HFF-Myc (cell line): ENCODE measurements around the gene SHISA7.
"Not testable (repeated sequence)": the region's sequence is repeated elsewhere in the genome, so short reads cannot be mapped to it uniquely, and the experiment has no call there.

Experiments used
- DNase-seq: peaks from one replicate; pipeline ENCODE4 v3.0.0-alpha.2; 2011; ENCODE audit warnings: low read depth; ENCODE audit errors: extremely low read depth
- H3K4me3 ChIP-seq: replicated peaks from 2 replicates; pipeline ENCODE4 v1.5.1; 2011; ENCODE audit warnings: low read depth, mild to moderate bottlenecking, control low read depth, low read length
- TF ChIP-seq, protein P1 (sequence below): IDR thresholded peaks from 2 replicates; pipeline ENCODE4 v1.5.1; 2012; ENCODE audit warnings: mild to moderate bottlenecking, low read depth, low read length, control low read depth; ENCODE audit errors: missing control alignments

SHISA7 gene

GRCh38 chr19:55424518-55424917 lies 18.6 kb downstream of the SHISA7 start:
- no peak for DNase-seq
- TF ChIP-seq, protein P1, sequence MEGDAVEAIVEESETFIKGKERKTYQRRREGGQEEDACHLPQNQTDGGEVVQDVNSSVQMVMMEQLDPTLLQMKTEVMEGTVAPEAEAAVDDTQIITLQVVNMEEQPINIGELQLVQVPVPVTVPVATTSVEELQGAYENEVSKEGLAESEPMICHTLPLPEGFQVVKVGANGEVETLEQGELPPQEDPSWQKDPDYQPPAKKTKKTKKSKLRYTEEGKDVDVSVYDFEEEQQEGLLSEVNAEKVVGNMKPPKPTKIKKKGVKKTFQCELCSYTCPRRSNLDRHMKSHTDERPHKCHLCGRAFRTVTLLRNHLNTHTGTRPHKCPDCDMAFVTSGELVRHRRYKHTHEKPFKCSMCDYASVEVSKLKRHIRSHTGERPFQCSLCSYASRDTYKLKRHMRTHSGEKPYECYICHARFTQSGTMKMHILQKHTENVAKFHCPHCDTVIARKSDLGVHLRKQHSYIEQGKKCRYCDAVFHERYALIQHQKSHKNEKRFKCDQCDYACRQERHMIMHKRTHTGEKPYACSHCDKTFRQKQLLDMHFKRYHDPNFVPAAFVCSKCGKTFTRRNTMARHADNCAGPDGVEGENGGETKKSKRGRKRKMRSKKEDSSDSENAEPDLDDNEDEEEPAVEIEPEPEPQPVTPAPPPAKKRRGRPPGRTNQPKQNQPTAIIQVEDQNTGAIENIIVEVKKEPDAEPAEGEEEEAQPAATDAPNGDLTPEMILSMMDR: no peak
- H3K4me3 ChIP-seq: no peak overlapping the region

DNA sequence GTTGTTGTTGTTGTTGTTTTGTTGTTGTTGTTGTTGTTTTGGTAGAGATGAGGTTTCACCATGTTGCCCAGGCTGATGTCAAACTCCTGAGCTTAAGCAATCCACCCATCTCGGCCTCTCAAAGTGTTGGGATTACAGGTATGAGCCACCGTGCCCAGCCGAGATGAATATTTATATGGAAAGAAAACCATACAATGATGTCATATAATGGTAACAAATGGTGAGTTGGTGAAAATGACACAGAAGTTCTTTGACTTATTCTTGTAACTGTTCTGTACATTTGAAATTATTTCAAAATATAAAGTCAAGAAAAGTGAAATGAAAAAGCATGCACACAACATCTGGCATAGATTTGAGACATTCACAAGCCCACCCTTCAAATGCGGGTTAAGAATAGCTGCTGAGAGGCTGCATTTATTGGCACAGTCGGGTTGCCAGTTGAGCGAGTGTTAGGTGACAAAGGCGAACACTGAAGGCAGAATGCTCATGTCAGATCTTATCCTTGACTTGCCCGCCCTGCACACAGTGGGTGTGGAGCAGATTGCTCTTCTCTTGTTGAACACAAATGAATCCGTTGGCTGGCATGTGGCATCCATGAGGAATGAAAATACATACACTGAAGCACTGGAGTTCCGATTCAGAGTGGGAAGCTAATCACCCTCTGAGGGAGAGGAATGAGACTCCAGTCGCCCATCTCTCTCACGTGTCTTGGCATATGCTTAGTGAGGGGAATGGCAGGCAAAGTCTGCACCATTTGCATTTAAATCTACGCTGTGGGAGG lies 19.7 kb downstream of the SHISA7 start:
- TF ChIP-seq, protein P1: no peak
- no peak overlapping the region for H3K4me3 ChIP-seq
- DNase-seq: no peak

GRCh38 chr19:55421281-55421680 lies 21.8 kb downstream of the SHISA7 start:
- DNase-seq, H3K4me3 ChIP-seq: not testable (repeated sequence)

- TF ChIP-seq, protein P1: no peak
- H3K4me3 ChIP-seq: no peak overlapping the region
- DNase-seq: no peak
These were observed 23.4 kb downstream of the SHISA7 start for GRCh38 chr19:55419624-55420236.

GRCh38 chr19:55419103-55419502 lies 24.0 kb downstream of the SHISA7 start:
- no peak for DNase-seq
- TF ChIP-seq, protein P1: no peak
- no peak overlapping the region for H3K4me3 ChIP-seq

DNA sequence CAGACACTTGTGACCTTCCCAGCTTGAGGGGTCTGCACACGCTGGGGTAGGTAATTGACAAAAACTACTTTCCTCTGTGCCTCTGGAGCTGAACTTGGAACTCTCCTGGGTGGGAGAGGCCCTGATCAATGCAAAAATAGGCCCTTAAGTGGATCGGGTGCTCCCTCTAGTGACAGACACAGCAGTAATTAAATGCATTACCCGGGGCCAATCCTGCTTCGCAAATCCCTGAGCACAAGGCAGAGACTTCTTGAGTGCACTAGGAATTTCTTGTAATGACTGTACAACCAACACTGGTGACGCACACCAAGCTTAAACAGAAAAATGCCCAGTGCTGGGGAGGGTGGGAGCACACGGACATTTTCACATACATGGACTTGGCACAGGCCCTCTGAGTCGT lies 24.9 kb downstream of the SHISA7 start:
- TF ChIP-seq, protein P1: peak; percentile 68
- DNase-seq: peak; percentile 61
- H3K4me3 ChIP-seq: no peak overlapping the region

DNA sequence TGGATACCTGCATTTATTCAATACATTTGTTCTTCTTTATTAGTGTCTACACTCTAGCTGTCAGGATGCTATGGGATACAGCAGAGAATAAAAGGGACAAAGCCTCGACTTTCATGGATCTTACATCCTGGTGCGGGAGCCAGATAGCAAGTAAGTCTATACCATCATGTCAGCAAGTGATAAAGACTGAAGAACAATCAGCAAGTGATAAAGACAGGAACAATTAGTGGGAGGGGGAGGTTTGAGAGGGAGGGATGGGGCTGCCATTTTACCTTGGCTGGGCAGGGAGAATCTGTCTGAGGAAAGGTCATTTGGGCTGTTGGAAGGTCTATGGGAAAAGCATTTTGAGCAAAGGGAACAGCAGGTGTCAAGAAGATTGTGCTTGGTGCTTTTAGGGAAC lies 32.9 kb downstream of the SHISA7 start:
- H3K4me3 ChIP-seq: no peak overlapping the region
- TF ChIP-seq, protein P1: no peak
- DNase-seq: no peak

DNA sequence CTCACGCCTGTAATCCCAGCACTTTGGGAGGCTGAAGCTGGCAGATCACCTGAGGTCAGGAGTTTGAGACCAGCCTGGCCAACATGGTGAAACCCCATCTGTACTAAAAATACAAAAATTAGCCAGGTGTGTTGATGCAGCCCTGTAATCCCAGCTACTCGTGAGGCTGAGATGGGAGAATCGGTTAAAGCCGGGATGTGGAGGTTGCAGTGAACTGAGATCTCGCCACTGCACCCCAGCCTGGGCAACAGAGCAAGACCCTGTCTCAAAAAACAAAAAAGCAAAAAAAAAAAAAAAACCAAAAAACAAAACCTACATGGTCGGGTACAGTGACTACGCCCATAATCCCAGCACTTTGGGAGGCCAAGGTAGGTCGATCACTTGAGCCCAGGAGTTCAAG lies 33.9 kb downstream of the SHISA7 start:
- not testable (repeated sequence) for DNase-seq

More for the DNA sequence above, 33.9 kb downstream of the SHISA7 start:
- not testable (repeated sequence) for H3K4me3 ChIP-seq
